ENCODE data around the gene LHFPL3. TPM values are rescaled to one million over a fixed set of nuclear protein-coding genes. Genes with fewer than 3 reads are reported as not detected.

The LHFPL3 gene
- total RNA-seq, 1 experiment from 2014 or later: not detected

- H3K9me2 ChIP-seq (replicated peaks; ENCODE audit: insufficient read depth, low read length): no peaks in the 10 kb centered on the region
- no peak overlapping the region for H3K9ac ChIP-seq (ENCODE audit: low read length)
- H2AFZ ChIP-seq (ENCODE audit: low read length): no peak overlapping the region
- H3K4me2 ChIP-seq (ENCODE audit: low read depth, low read length, poor library complexity, severe bottlenecking): no peak overlapping the region
- H3K4me3 ChIP-seq (ENCODE audit: low read length): no peak overlapping the region
- no peaks in the 10 kb centered on the region for H3K27me3 ChIP-seq (ENCODE audit: low read length)
- no peak overlapping the region for H3K27ac ChIP-seq (ENCODE audit: low read length)
- H4K20me1 ChIP-seq (ENCODE audit: insufficient read depth, low read depth, low read length): no peaks in the 10 kb centered on the region
- H3K4me1 ChIP-seq (ENCODE audit: low read length): peaks cover 10% of the 10 kb centered on the region
- H3K36me3 ChIP-seq (ENCODE audit: insufficient read depth, low read length): no peaks in the 10 kb centered on the region
- no peaks in the 10 kb centered on the region for H3K79me2 ChIP-seq (ENCODE audit: low read length)
- DNase-seq: no peak
- H3K9me3 ChIP-seq (ENCODE audit: low read length): no peaks in the 10 kb centered on the region
Observed at GRCh38 chr7:104928721-104929400, 600.5 kb downstream of the LHFPL3 start.

GRCh38 chr7:104929921-104930320 is 601.5 kb downstream of the LHFPL3 start:
- DNase-seq: no peak
- Histone ChIP-seq H3K27ac (ENCODE audit: low read length) (no peak overlapping the region), H3K4me1 (ENCODE audit: low read length) (peaks cover 10% of the 10 kb centered on the region), H3K27me3 (ENCODE audit: low read length) (no peaks in the 10 kb centered on the region), H3K9ac (ENCODE audit: low read length) (no peak overlapping the region), H3K36me3 (ENCODE audit: insufficient read depth, low read length) (no peaks in the 10 kb centered on the region), H3K9me3 (ENCODE audit: low read length) (no peaks in the 10 kb centered on the region), H3K4me2 (ENCODE audit: low read depth, low read length, poor library complexity, severe bottlenecking) (no peak overlapping the region), H3K9me2 (replicated peaks; ENCODE audit: insufficient read depth, low read length) (no peaks in the 10 kb centered on the region), H2AFZ (ENCODE audit: low read length) (no peak overlapping the region), H4K20me1 (ENCODE audit: insufficient read depth, low read depth, low read length) (no peaks in the 10 kb centered on the region), H3K4me3 (ENCODE audit: low read length) (no peak overlapping the region), H3K79me2 (ENCODE audit: low read length) (no peaks in the 10 kb centered on the region)

- Histone ChIP-seq H3K4me3 (ENCODE audit: low read length) (no peak overlapping the region), H3K9ac (ENCODE audit: low read length) (no peak overlapping the region), H3K36me3 (ENCODE audit: insufficient read depth, low read length) (no peaks in the 10 kb centered on the region), H3K27me3 (ENCODE audit: low read length) (no peaks in the 10 kb centered on the region), H3K4me1 (ENCODE audit: low read length) (peaks cover 10% of the 10 kb centered on the region), H3K27ac (ENCODE audit: low read length) (no peak overlapping the region), H3K9me2 (replicated peaks; ENCODE audit: insufficient read depth, low read length) (no peaks in the 10 kb centered on the region), H3K9me3 (ENCODE audit: low read length) (no peaks in the 10 kb centered on the region), H3K4me2 (ENCODE audit: low read depth, low read length, poor library complexity, severe bottlenecking) (no peak overlapping the region), H4K20me1 (ENCODE audit: insufficient read depth, low read depth, low read length) (no peaks in the 10 kb centered on the region), H2AFZ (ENCODE audit: low read length) (no peak overlapping the region), H3K79me2 (ENCODE audit: low read length) (no peaks in the 10 kb centered on the region)
- no peak for DNase-seq
Observed at GRCh38 chr7:104931181-104931781, 602.9 kb downstream of the LHFPL3 start.

DNA sequence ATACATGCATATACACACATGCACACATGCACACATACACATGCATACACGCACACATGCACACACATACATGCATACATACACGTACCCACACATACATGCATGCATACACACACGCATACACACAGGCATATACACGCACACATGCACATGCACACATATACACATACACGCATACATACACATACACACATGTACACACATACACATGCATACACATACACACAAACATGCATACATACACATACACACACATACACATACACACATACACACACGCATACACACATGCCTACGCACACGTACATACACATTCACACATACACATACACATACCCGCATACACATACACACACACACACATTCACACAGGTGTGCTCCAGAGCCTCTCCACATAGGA is 604.6 kb downstream of the LHFPL3 start:
- Histone ChIP-seq H3K9ac (ENCODE audit: low read length) (no peak overlapping the region), H3K27me3 (ENCODE audit: low read length) (no peaks in the 10 kb centered on the region), H2AFZ (ENCODE audit: low read length) (no peak overlapping the region), H3K9me3 (ENCODE audit: low read length) (no peaks in the 10 kb centered on the region), H3K9me2 (replicated peaks; ENCODE audit: insufficient read depth, low read length) (no peaks in the 10 kb centered on the region), H3K27ac (ENCODE audit: low read length) (no peak overlapping the region), H3K79me2 (ENCODE audit: low read length) (no peaks in the 10 kb centered on the region), H4K20me1 (ENCODE audit: insufficient read depth, low read depth, low read length) (no peaks in the 10 kb centered on the region), H3K4me3 (ENCODE audit: low read length) (no peak overlapping the region), H3K4me2 (ENCODE audit: low read depth, low read length, poor library complexity, severe bottlenecking) (peak overlapping the region; percentile 11), H3K4me1 (ENCODE audit: low read length) (peaks cover 10% of the 10 kb centered on the region), H3K36me3 (ENCODE audit: insufficient read depth, low read length) (no peaks in the 10 kb centered on the region)
- no peak for DNase-seq

- no peaks in the 10 kb centered on the region for H3K27me3 ChIP-seq (ENCODE audit: low read length)
- peak; percentile 62 for DNase-seq
- H3K4me1 ChIP-seq (ENCODE audit: low read length): peaks cover 10% of the 10 kb centered on the region
- no peaks in the 10 kb centered on the region for H3K36me3 ChIP-seq (ENCODE audit: insufficient read depth, low read length)
- no peak overlapping the region for H2AFZ ChIP-seq (ENCODE audit: low read length)
- H3K27ac ChIP-seq (ENCODE audit: low read length): no peak overlapping the region
- H3K9me3 ChIP-seq (ENCODE audit: low read length): no peaks in the 10 kb centered on the region
- H3K4me3 ChIP-seq (ENCODE audit: low read length): no peak overlapping the region
- H3K9me2 ChIP-seq (replicated peaks; ENCODE audit: insufficient read depth, low read length): no peaks in the 10 kb centered on the region
- no peaks in the 10 kb centered on the region for H4K20me1 ChIP-seq (ENCODE audit: insufficient read depth, low read depth, low read length)
- no peaks in the 10 kb centered on the region for H3K79me2 ChIP-seq (ENCODE audit: low read length)
- H3K9ac ChIP-seq (ENCODE audit: low read length): no peak overlapping the region
- peak overlapping the region; percentile 11 for H3K4me2 ChIP-seq (ENCODE audit: low read depth, low read length, poor library complexity, severe bottlenecking)
Observed at GRCh38 chr7:104933521-104933988, 605.2 kb downstream of the LHFPL3 start.

DNA sequence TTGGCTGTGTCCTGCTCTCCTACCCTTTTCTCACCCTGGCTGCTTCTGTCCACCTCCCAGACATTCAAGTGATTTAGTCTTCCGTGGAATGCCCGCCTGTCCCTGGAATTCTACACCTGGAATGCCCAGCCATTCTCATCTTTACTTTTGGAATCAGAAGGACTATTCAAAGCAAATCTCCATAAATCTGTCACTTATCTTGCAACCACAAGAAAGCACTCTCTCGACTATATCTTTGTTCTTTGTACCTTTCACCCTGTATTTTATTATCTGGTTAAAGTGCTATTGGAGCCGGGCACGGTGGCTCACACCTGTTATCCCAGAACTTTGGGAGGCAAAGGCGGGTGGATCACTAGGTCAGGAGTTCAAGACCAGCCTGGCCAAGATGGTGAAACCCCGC is 606.3 kb downstream of the LHFPL3 start:
- Histone ChIP-seq H3K4me1 (ENCODE audit: low read length) (peaks cover 10% of the 10 kb centered on the region), H3K9ac (ENCODE audit: low read length) (no peak overlapping the region), H3K9me3 (ENCODE audit: low read length) (no peaks in the 10 kb centered on the region), H3K36me3 (ENCODE audit: insufficient read depth, low read length) (no peaks in the 10 kb centered on the region), H4K20me1 (ENCODE audit: insufficient read depth, low read depth, low read length) (no peaks in the 10 kb centered on the region), H3K27ac (ENCODE audit: low read length) (no peak overlapping the region), H3K27me3 (ENCODE audit: low read length) (no peaks in the 10 kb centered on the region), H3K79me2 (ENCODE audit: low read length) (no peaks in the 10 kb centered on the region), H2AFZ (ENCODE audit: low read length) (no peak overlapping the region), H3K4me2 (ENCODE audit: low read depth, low read length, poor library complexity, severe bottlenecking) (no peak overlapping the region), H3K4me3 (ENCODE audit: low read length) (no peak overlapping the region), H3K9me2 (replicated peaks; ENCODE audit: insufficient read depth, low read length) (no peaks in the 10 kb centered on the region)
- no peak for DNase-seq

- Histone ChIP-seq H4K20me1 (ENCODE audit: insufficient read depth, low read depth, low read length) (no peaks in the 10 kb centered on the region), H3K4me2 (ENCODE audit: low read depth, low read length, poor library complexity, severe bottlenecking) (no peak overlapping the region), H3K79me2 (ENCODE audit: low read length) (no peaks in the 10 kb centered on the region), H3K27ac (ENCODE audit: low read length) (no peak overlapping the region), H3K4me3 (ENCODE audit: low read length) (no peak overlapping the region), H3K9me3 (ENCODE audit: low read length) (no peaks in the 10 kb centered on the region), H3K36me3 (ENCODE audit: insufficient read depth, low read length) (no peaks in the 10 kb centered on the region), H3K9ac (ENCODE audit: low read length) (no peak overlapping the region), H2AFZ (ENCODE audit: low read length) (no peak overlapping the region), H3K27me3 (ENCODE audit: low read length) (no peaks in the 10 kb centered on the region), H3K4me1 (ENCODE audit: low read length) (peaks cover 10% of the 10 kb centered on the region), H3K9me2 (replicated peaks; ENCODE audit: insufficient read depth, low read length) (no peaks in the 10 kb centered on the region)
- no peak for DNase-seq
Observed at GRCh38 chr7:104935276-104935675, 606.9 kb downstream of the LHFPL3 start.

DNA sequence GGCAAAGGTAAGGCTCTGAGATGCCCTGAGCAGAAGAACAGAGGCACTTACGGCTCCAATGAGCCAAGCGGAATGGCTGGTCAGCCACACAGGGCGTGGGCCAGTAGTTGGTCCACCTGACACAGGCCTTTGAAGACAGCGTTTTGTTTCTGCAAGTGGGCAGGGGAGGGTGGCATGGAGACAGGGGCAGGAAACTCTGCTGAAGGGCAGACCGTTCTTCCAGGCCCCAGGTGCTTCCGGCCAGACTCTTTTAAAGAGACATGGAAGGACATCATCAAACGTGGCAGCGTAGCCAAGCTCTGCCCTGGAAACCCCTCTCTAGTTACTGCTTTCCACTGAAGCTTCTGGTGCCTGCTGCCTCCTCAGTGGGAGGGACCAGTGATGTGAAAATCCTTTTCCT is 608.1 kb downstream of the LHFPL3 start:
- Histone ChIP-seq H3K79me2 (ENCODE audit: low read length) (no peaks in the 10 kb centered on the region), H3K4me1 (ENCODE audit: low read length) (peaks cover 10% of the 10 kb centered on the region), H3K9me3 (ENCODE audit: low read length) (no peaks in the 10 kb centered on the region), H3K27me3 (ENCODE audit: low read length) (no peaks in the 10 kb centered on the region), H3K27ac (ENCODE audit: low read length) (no peak overlapping the region), H2AFZ (ENCODE audit: low read length) (no peak overlapping the region), H3K9ac (ENCODE audit: low read length) (no peak overlapping the region), H3K9me2 (replicated peaks; ENCODE audit: insufficient read depth, low read length) (no peaks in the 10 kb centered on the region), H3K4me2 (ENCODE audit: low read depth, low read length, poor library complexity, severe bottlenecking) (no peak overlapping the region), H4K20me1 (ENCODE audit: insufficient read depth, low read depth, low read length) (no peaks in the 10 kb centered on the region), H3K4me3 (ENCODE audit: low read length) (no peak overlapping the region), H3K36me3 (ENCODE audit: insufficient read depth, low read length) (no peaks in the 10 kb centered on the region)
- DNase-seq: no peak
